T-helper 22 cell (primary cell): Measurements from ENCODE around the gene RNF223.
"Not testable (repeated sequence)": the region's sequence is repeated elsewhere in the genome, so short reads cannot be mapped to it uniquely, and the experiment has no call there.

Source experiments
- DNase-seq: peaks from one replicate; pipeline ENCODE4 v3.0.0-alpha.2; 2020; ENCODE audit warnings: low read depth

RNF223 gene

GRCh38 chr1:1109743-1110142 is 35.6 kb upstream of the RNF223 start:
- DNase-seq: no peak

- DNase-seq: no peak
These were observed 32.6 kb upstream of the RNF223 start for GRCh38 chr1:1106510-1107221.

GRCh38 chr1:1104152-1104551 is 30.0 kb upstream of the RNF223 start:
- DNase-seq: not testable (repeated sequence)

- no peak for DNase-seq
These were observed 27.4 kb upstream of the RNF223 start for GRCh38 chr1:1101503-1101902.

GRCh38 chr1:1100296-1100695 is 26.2 kb upstream of the RNF223 start:
- no peak for DNase-seq

- no peak for DNase-seq
These were observed 25.5 kb upstream of the RNF223 start for GRCh38 chr1:1099506-1100183.

- DNase-seq: no peak
These were observed 24.7 kb upstream of the RNF223 start for GRCh38 chr1:1098681-1099421.

GRCh38 chr1:1096136-1096535 is 22.0 kb upstream of the RNF223 start:
- not testable (repeated sequence) for DNase-seq

GRCh38 chr1:1094981-1095380 is 20.9 kb upstream of the RNF223 start:
- DNase-seq: no peak

- no peak for DNase-seq
These were observed 19.5 kb upstream of the RNF223 start for GRCh38 chr1:1093610-1093943.

- DNase-seq: no peak
These were observed 18.9 kb upstream of the RNF223 start for GRCh38 chr1:1092894-1093609.

- no peak for DNase-seq
These were observed 18.2 kb upstream of the RNF223 start for GRCh38 chr1:1092149-1092855.

- no peak for DNase-seq
These were observed 17.4 kb upstream of the RNF223 start for GRCh38 chr1:1091344-1092148.

GRCh38 chr1:1090424-1091343 is 16.6 kb upstream of the RNF223 start:
- no peak for DNase-seq

- DNase-seq: no peak
These were observed 15.8 kb upstream of the RNF223 start for GRCh38 chr1:1089731-1090423.

GRCh38 chr1:1088801-1089680 is 14.9 kb upstream of the RNF223 start:
- DNase-seq: no peak

- no peak for DNase-seq
These were observed 14.1 kb upstream of the RNF223 start for GRCh38 chr1:1088029-1088800.
